ENCODE measurements around the gene TCFL5.

DNA sequence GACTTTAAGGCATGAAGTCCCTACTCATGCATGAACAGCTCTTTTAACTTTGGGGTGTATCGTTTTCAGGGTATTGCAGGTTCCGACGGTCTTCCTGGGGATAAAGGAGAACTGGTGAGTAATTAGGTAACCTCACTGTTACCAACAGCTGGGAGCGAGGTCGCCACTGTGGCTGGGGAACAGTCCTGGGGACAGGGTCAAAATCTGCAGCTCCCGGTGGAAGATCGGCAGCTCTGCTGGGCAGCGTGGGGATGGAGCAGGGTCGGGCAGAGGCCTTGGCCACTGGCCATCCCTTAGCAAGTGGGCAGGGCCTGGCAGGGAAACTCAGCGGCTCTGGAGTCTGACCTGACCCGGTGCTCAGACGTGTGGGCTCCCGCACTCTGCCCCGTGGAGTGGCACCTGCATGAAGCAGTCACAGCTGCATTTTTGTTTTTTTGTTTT lies 28.7 kb downstream of the TCFL5 start:
- no peak for TF ChIP-seq ZBTB48 (tag by site-specific recombination; IDR thresholded peaks at IDR 0.05)
- TF ChIP-seq, protein P1, sequence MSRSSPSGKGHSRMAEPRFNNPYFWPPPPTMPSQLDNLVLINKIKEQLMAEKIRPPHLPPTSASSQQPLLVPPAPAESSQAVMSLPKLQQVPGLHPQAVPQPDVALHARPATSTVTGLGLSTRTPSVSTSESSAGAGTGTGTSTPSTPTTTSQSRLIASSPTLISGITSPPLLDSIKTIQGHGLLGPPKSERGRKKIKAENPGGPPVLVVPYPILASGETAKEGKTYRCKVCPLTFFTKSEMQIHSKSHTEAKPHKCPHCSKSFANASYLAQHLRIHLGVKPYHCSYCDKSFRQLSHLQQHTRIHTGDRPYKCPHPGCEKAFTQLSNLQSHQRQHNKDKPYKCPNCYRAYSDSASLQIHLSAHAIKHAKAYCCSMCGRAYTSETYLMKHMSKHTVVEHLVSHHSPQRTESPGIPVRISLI (tag by site-specific recombination; IDR thresholded peaks at IDR 0.05): no peak
